Measurements from ENCODE around the gene FAM20C. TPM values are rescaled to one million over a fixed set of nuclear protein-coding genes. Genes with fewer than 3 reads are reported as not detected.

The FAM20C gene
- total RNA-seq, 1 donor from 2014 or later, result 58.8 TPM

- no peaks in the 10 kb centered on the region for H3K9me3 ChIP-seq
- no peak for TF ChIP-seq CTCF (IDR thresholded peaks at IDR 0.05)
- H3K4me3 ChIP-seq, result no peak overlapping the region
- no peaks in the 10 kb centered on the region for H3K27me3 ChIP-seq
- DNase-seq, result no peak
- H3K27ac ChIP-seq, result no peak overlapping the region
- H3K4me1 ChIP-seq, result peaks cover 7% of the 10 kb centered on the region
- intact Hi-C loops (cut with DNase I), result no loop called here
- no peak for ATAC-seq
- H3K36me3 ChIP-seq, result peaks cover 7% of the 10 kb centered on the region
These were observed 26.7 kb downstream of the FAM20C start for GRCh38 chr7:218896-219580.

GRCh38 chr7:219581-220150 lies 27.3 kb downstream of the FAM20C start:
- intact Hi-C loops (cut with DNase I), result no loop called here
- peak; percentile 54 for ATAC-seq
- no peak for TF ChIP-seq CTCF (IDR thresholded peaks at IDR 0.05)
- peaks cover 4% of the 10 kb centered on the region for H3K4me1 ChIP-seq
- H3K36me3 ChIP-seq, result peaks cover 3% of the 10 kb centered on the region
- no peaks in the 10 kb centered on the region for H3K9me3 ChIP-seq
- H3K4me3 ChIP-seq, result no peak overlapping the region
- H3K27ac ChIP-seq, result peak overlapping the region; percentile 32
- H3K27me3 ChIP-seq, result no peaks in the 10 kb centered on the region
- no peak for DNase-seq

GRCh38 chr7:220151-220841 lies 27.9 kb downstream of the FAM20C start:
- peak; percentile 56 for ATAC-seq
- DNase-seq, result no peak
- intact Hi-C loops (cut with DNase I), result no loop called here

GRCh38 chr7:221978-222715 lies 29.8 kb downstream of the FAM20C start:
- H3K4me3 ChIP-seq, result no peak overlapping the region
- no peaks in the 10 kb centered on the region for H3K9me3 ChIP-seq
- H3K36me3 ChIP-seq, result no peaks in the 10 kb centered on the region
- no peak for ATAC-seq
- DNase-seq, result no peak
- no peaks in the 10 kb centered on the region for H3K27me3 ChIP-seq
- H3K27ac ChIP-seq, result no peak overlapping the region
- no peak for TF ChIP-seq CTCF (IDR thresholded peaks at IDR 0.05)
- intact Hi-C loops (cut with DNase I), result no loop called here
- H3K4me1 ChIP-seq, result no peaks in the 10 kb centered on the region

More at GRCh38 chr7:220151-220841, 27.9 kb downstream of the FAM20C start:
- peak overlapping the region; percentile 32 for H3K27ac ChIP-seq
- H3K9me3 ChIP-seq, result no peaks in the 10 kb centered on the region
- H3K4me1 ChIP-seq, result no peaks in the 10 kb centered on the region
- no peak overlapping the region for H3K4me3 ChIP-seq
- no peak for TF ChIP-seq CTCF (IDR thresholded peaks at IDR 0.05)
- no peaks in the 10 kb centered on the region for H3K36me3 ChIP-seq
- H3K27me3 ChIP-seq, result no peaks in the 10 kb centered on the region

GRCh38 chr7:222716-223041 lies 30.3 kb downstream of the FAM20C start:
- no peak for TF ChIP-seq CTCF (IDR thresholded peaks at IDR 0.05)
- H3K27ac ChIP-seq, result no peak overlapping the region
- H3K9me3 ChIP-seq, result no peaks in the 10 kb centered on the region
- no peaks in the 10 kb centered on the region for H3K36me3 ChIP-seq
- intact Hi-C loops (cut with DNase I), result no loop called here
- no peak for DNase-seq
- H3K4me1 ChIP-seq, result no peaks in the 10 kb centered on the region
- H3K27me3 ChIP-seq, result no peaks in the 10 kb centered on the region
- ATAC-seq, result peak; percentile 5
- no peak overlapping the region for H3K4me3 ChIP-seq
